Lower lobe of right lung (tissue), 2 donors: ENCODE results near the gene SH3PXD2B. TPM values are rescaled to one million over a fixed set of nuclear protein-coding genes. Genes with fewer than 3 reads are reported as not detected.

ENCODE experiments used
- ATAC-seq, 2 donors: fragments of 200-7000 bp; cut with Tn5 transposase; one replicate each; pipeline ENCODE4 v1.9.1; 2020 to 2022; ENCODE audit warnings: mild to moderate bottlenecking in 2 of 2, moderate library complexity in 2 of 2
- DNase-seq: peaks from one replicate; pipeline ENCODE4 v3.0.0-alpha.2; 2020
- H3K27ac ChIP-seq: fragments of 200-600 bp; one replicate; pipeline ENCODE4 v1.8.0; 2022
- H3K27me3 ChIP-seq: fragments of 200-600 bp; one replicate; pipeline ENCODE4 v1.8.0; 2022; ENCODE audit warnings: low read depth
- H3K36me3 ChIP-seq: fragments of 200-600 bp; one replicate; pipeline ENCODE4 v1.8.0; 2022; ENCODE audit warnings: mild to moderate bottlenecking
- H3K4me1 ChIP-seq: fragments of 200-600 bp; one replicate; pipeline ENCODE4 v1.8.0; 2022
- H3K4me3 ChIP-seq: fragments of 200-600 bp; one replicate; pipeline ENCODE4 v1.8.0; 2022; ENCODE audit warnings: mild to moderate bottlenecking
- H3K9me3 ChIP-seq: fragments of 200-600 bp; one replicate; pipeline ENCODE4 v1.8.0; 2022
- CTCF ChIP-seq: fragments of 200-600 bp; IDR thresholded peaks from one replicate; pipeline ENCODE4 v1.8.0; 2022; ENCODE audit warnings: antibody characterized with exemption, mild to moderate bottlenecking
- intact Hi-C: fragments of 100-400 bp; cut with DNase I; formaldehyde crosslinking; loops from one replicate; pipeline ENCODE4 v1.11.0; 2022
- total RNA-seq: library from RNA; stranded (reverse); fragmentation: NEBNext Ultra II Directional; extraction: Animal tissue kit (Norgen Biotek cat#: 25700); gene quantifications from one replicate; pipeline ENCODE4 v1.2.1, GENCODE V29; 2021
- donor health status: DM: no; HTN: yes; CAD: no; lungs with severe emphysema.

Gene SH3PXD2B
- total RNA-seq, 1 donor from 2014 or later, result 49.8 TPM

- DNase-seq (no peak), ATAC-seq (no peak)
- H3K27ac ChIP-seq, result no peak overlapping the region
- H3K4me1 ChIP-seq, result no peaks in the 10 kb centered on the region
- H3K4me3 ChIP-seq, result no peak overlapping the region
- H3K9me3 ChIP-seq, result peaks cover 3% of the 10 kb centered on the region
- intact Hi-C loops, result no loop called here
- no peaks in the 10 kb centered on the region for H3K27me3 ChIP-seq
- no peak for TF ChIP-seq CTCF
- H3K36me3 ChIP-seq, result no peaks in the 10 kb centered on the region
Measured at GRCh38 chr5:172305380-172305779, 148.9 kb downstream of the SH3PXD2B start.

GRCh38 chr5:172303572-172304335 lies 150.6 kb downstream of the SH3PXD2B start:
- H3K27me3 ChIP-seq, result no peaks in the 10 kb centered on the region
- no peaks in the 10 kb centered on the region for H3K4me1 ChIP-seq
- DNase-seq (no peak), ATAC-seq (no peak)
- no peak for TF ChIP-seq CTCF
- no peak overlapping the region for H3K27ac ChIP-seq
- H3K4me3 ChIP-seq, result no peak overlapping the region
- peaks cover 3% of the 10 kb centered on the region for H3K9me3 ChIP-seq
- no peaks in the 10 kb centered on the region for H3K36me3 ChIP-seq
- intact Hi-C loops, result no loop called here

GRCh38 chr5:172303162-172303561 lies 151.2 kb downstream of the SH3PXD2B start:
- Histone ChIP-seq H3K27ac (no peak overlapping the region), H3K4me3 (no peak overlapping the region), H3K27me3 (no peaks in the 10 kb centered on the region), H3K9me3 (peaks cover 3% of the 10 kb centered on the region), H3K36me3 (no peaks in the 10 kb centered on the region), H3K4me1 (no peaks in the 10 kb centered on the region)
- ATAC-seq (no peak), DNase-seq (no peak)
- no peak for TF ChIP-seq CTCF
- intact Hi-C loops, result no loop called here

- Histone ChIP-seq H3K9me3 (peaks cover 3% of the 10 kb centered on the region), H3K36me3 (no peaks in the 10 kb centered on the region), H3K27ac (no peak overlapping the region), H3K27me3 (no peaks in the 10 kb centered on the region), H3K4me3 (no peak overlapping the region), H3K4me1 (no peaks in the 10 kb centered on the region)
- TF ChIP-seq CTCF, result no peak
- ATAC-seq (no peak), DNase-seq (no peak)
- intact Hi-C loops, result no loop called here
Measured at GRCh38 chr5:172302047-172302710, 152.1 kb downstream of the SH3PXD2B start.

- ATAC-seq, result no peak
- no peak overlapping the region for H3K4me3 ChIP-seq
- H3K9me3 ChIP-seq, result no peaks in the 10 kb centered on the region
- intact Hi-C loops, result no loop called here
- no peak overlapping the region for H3K27ac ChIP-seq
- no peaks in the 10 kb centered on the region for H3K4me1 ChIP-seq
- TF ChIP-seq CTCF, result no peak
- no peak for DNase-seq
- no peaks in the 10 kb centered on the region for H3K36me3 ChIP-seq
- no peaks in the 10 kb centered on the region for H3K27me3 ChIP-seq
Measured at GRCh38 chr5:172299916-172300439, 154.3 kb downstream of the SH3PXD2B start.
